GM19397 (cell line): ENCODE data around the gene MYRF.
A peak's percentile ranks its signal among the peaks of the same experiment; 100 is the strongest.

Source experiments
- ATAC-seq: cut with Tn5 transposase; IDR thresholded peaks from one replicate; pipeline ENCODE4 v1.9.1; 2021; ENCODE audit warnings: mild to moderate bottlenecking, moderate library complexity; ENCODE audit not compliant: unreplicated experiment

MYRF gene

DNA sequence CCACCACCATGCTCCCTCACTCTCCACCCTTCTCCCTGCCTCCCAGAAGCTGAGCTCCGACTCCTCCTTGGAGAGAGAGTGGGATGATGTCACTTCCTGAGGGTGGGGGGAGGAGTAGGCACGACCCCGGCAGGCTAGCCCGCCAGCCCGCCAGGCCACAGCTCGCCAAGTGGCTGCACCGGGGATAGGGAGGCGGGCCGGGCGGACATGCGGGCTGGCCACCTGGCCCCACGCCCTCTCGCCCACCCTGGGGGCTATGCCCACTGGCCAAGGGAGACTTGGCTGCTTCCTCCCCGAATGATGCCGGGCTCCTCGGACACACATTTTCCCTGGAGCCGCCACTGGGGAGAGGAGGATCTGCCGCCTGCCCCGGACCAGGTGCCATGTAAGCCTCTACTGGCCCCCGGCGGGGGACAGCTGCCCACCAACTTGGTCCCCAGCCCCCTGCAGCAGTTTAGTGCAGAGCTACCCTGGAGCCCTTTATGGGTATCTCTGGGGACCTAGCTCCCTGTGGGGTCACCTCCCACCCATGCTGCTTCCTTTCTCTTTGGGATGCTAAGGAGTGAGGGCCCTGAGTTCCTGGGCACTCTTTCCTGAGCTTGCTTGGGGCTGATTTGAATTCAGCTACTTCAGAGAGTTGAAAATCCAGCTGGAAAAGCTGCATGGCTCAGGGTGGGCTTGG, 33.7 kb upstream of the MYRF start:
- no peak for ATAC-seq

DNA sequence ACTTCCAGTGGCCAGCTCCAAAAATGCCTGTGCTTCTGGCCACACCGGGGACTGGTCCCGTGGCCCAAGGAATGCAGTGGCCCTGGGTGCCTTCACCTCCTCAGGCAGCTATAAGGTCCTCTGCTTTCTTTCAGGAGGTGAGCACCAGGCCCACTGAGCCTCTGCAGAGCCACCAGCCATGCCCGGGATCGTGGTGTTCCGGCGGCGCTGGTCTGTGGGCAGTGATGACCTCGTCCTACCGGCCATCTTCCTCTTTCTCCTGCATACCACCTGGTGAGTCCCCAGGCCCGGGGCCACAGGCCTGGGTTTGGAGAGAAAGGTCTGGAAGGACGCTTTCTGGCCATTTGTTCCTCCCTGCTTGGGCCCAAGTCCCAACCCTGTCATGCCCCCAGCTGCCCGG, 32.5 kb upstream of the MYRF start:
- no peak for ATAC-seq

DNA sequence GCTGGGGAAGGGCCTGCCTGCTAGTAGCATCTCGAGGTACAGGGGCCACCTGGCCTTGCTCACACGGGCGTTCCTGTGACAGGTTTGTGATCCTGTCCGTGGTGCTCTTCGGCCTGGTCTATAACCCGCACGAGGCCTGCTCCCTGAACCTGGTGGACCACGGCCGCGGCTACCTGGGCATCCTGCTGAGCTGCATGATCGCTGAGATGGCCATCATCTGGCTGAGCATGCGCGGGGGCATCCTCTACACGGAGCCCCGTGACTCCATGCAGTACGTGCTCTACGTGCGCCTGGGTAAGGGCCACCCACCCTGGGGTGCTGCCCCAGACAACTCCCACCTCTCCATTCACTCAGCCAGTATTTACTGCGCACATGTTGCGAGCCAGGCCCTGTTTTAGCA, 31.8 kb upstream of the MYRF start:
- no peak for ATAC-seq

DNA sequence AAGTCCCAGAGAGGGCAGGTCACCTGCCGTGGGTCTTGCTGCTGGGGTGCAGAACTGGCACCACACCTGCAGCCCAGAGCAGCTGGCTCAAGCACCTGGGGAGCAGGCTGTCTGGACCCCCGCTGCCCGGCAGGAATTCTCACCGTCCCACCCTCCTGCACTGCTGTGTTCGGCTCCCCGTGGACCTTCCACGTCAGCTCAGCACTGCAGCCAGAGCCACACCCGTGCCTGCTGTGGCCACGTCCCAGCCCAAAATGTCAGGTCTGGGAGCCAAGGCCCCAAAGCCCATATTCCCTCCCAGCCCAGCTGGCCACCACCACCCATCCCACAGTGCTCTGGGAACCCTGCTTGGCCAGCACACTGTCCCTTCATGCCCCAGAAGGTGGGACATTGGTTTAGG, 28.0 kb upstream of the MYRF start:
- ATAC-seq: no peak

DNA sequence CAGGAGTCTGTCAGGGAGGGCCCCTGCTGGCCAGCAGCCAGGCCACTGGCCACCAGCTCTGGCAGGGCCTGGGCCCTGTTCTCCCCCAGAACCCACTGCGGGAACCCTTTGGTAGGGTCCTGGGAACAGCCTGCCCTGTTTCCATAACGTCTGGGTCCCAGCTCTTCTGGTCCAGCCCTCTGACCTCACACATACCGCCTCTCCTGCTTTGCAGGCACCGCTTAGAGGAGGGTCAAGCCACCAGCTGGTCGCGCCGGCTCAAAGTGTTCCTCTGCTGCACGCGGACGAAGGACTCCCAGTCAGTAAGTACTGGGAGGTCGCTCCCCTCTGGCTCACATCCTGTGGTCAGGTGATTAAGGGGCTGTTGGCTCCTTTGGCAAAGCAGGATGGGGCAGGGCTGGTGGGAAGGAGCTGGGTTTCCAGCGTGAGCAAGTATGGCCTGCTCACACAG, 26.6 kb upstream of the MYRF start:
- no peak for ATAC-seq

DNA sequence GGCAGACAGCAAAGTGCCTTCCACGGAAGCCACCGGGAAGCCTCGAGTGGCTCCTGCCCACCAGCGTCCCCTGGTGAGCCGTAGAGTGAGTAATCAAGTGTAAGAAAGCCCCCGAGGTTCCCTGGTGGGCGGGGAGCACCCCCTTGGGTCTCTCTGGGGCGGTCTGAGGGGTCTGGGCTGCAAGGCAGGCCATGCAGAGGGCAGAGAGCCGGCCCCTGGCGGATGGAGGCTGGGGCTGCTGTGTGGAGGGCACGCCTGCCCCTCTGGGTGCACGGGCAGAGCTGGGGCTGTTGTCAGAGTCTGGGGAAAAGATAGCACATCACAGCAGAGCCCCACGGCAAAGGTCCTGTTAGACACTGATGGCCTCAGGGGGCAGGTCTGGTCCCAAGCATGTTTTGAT, 25.7 kb upstream of the MYRF start:
- no peak for ATAC-seq

DNA sequence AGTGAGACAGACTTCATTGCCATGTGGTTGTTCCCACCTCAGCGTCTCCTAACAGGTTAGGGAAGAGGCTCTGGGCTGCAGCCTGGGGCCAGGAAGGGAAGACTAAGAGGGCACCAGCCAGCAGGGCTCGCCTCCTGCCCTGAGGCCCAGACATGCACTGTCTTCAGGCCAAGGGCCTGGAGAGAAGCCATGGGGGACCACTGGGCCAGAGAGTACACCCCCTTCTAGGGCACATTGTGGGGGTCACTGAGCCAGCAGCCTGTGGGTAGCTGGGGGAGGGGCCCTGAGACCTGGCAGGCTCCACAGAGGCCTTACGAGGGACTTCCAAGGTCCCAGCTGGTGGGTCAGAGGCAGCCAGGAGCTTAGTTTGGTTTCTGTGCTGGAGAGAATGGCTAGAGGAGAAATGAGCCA, 25.0 kb upstream of the MYRF start:
- no peak for ATAC-seq

DNA sequence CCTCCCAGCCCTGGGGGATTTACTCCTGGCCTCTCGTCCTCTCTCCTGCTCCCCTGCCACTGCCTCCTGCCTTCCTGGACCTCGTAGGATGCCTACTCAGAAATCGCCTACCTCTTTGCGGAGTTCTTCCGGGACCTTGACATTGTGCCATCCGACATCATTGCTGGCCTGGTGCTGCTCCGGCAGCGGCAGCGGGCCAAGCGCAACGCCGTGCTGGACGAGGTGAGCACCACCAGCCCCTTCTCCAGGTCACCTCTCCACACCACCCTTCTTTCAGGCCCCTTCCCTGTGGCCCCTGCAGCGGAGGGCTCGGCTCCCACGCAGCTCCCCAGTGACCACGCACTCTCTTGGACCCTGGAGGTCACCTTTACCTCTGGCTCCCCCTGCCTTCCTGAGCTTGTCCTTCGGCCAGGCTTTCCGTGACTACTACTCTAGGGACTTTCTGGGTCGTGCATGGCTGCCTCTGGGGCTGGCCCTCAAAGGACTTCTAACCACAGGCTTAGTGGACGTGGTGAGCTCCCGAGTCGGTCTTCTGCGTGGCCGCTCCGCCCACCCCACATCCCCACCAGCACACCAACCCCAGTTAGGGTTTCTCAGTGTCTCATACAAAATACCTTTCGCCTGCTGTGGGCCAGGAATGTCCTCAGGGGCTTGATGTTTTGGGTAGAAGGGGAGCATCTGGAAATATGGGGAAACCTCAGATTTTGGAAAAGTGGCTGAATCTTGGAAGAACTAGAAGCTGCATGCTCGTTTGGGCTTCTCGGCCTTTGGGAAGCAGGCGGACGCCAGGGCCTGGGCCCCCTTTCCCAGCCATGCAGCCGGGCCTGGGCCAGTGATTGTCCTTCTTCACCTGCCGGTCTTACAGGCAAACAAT, 24.1 kb upstream of the MYRF start:
- ATAC-seq: no peak

DNA sequence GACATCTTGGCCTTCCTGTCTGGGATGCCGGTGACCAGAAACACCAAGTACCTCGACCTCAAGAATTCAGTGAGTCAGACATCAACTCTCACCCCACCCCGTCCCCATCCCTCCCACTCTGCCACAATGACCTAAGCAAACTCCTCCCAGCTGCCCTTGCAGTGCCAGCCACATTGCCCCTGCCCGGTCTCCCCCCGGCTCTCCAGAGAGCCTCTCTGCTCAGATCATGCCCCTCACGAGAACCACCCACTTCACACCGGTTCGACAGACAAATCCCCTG, 23.6 kb upstream of the MYRF start:
- ATAC-seq: no peak

DNA sequence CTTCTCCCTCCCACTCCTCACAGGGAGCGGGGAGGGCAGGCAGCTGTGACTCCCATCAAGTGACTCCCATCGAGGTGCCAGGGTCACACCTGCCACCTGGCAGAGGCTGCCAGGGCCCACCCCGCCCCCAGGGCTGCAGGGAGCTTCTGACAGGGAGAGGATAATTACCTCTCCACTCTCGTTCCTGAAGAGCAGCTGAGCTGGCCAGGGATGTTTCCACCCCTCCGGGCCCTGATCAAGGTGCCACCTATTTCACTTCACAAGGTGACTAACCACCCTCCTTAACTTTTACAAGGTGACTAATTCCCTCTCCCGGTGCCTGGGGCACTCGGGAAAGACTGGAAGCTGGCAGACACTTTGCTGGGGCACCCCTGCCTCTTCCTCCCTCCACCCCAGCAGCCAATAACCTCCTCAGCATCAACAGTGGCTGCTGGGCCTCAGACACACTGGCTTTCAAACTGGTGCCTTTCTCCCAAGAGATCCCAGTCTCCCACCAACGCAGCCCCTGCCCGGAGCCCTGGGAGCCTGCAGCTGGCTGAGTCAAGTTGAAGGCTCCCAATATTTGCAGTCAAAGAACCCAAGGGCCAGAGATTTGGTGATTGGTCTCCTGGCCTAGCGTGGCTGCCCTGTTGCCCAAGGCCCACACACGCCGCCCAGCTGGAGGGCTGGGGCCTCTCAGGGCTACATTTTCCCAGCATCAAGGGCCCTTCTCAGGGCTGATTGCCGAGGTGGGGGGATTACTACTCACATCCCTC, 22.0 kb upstream of the MYRF start:
- ATAC-seq: no peak

DNA sequence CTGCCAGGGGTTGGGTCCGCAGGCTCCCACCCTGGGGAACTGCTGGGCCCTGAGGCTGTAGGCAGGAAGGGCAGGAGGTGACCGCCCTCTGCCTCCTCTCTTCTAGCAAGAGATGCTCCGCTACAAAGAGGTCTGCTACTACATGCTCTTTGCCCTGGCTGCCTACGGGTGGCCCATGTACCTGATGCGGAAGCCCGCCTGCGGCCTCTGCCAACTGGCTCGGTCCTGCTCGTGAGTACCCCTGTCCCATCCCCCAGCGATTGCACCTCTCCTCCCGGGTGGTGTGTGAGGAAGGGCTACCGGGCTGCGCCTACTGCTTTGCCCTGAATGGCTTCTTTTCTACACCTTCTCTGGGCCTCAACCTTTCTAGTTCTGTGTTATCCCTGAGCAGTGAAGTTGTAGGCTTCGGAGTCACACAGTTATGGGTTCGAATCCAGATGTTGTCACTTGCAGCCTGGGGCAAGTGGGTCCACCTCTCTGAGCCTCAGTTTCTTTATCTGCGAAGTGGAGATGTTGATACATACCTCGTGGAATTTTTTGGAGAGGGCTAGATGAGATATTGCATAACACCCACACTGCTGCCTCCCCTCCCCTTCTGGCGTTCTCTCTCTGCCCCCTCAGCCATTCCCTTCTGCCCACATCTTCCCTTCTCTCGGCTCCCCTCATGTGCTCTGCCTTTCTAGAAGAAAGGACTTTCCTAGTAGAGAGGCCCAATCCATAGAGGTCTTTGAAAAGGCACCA, 21.1 kb upstream of the MYRF start:
- no peak for ATAC-seq

DNA sequence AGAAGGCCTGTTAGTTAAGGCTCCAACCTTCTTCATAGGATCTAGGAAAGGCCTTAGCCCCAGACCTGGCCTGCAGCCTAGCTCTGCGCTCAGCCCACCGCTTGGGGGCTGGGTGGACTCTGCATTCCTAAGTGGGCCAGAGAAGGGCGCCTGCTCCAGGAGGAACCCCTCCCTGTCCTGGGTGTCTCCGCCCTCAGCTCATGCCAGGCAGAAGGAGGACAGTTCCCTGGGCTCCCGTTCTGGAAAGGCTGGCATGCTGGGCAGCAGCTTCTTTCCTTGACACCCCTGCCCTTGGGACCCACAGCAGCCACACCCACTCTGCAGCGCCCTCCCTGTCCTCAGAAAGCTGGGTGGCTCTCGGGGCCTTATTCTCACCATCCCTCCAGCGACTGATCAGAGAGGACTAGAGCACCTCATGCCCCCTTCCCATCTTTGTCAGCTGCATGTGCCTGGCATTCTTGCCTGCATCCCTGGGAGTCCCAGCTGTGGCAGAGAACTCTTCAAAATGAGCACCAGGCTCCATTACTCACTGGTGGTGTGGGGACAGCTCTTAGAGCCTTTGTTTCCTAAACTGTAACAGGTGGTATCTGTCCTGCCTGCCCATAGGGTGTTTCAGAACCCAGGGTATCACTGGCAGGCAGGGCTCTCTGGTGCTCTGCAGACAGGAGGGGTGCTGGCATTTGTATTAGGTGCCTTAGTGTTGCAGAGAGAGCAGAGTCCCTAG, 20.3 kb upstream of the MYRF start:
- no peak for ATAC-seq

DNA sequence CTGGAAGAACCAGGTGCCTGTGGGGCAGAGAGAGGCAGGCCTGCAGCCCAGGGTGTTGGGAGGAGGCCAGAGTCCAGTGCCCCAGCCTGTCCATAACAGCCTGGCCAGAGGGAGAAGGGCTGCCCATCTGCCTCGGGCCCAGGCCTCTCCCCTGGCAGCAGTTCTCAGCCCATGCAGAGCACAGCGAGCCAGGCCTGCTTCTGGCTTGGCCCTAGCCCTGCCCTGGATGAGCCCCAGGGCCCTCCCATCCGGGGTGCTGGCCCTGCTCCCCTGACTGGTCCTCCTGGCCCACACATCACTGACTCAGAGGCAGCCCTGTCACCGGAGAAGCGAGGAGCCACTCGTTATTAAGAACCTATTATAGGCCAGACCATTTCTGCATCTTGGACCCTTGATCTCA, 19.7 kb upstream of the MYRF start:
- no peak for ATAC-seq

DNA sequence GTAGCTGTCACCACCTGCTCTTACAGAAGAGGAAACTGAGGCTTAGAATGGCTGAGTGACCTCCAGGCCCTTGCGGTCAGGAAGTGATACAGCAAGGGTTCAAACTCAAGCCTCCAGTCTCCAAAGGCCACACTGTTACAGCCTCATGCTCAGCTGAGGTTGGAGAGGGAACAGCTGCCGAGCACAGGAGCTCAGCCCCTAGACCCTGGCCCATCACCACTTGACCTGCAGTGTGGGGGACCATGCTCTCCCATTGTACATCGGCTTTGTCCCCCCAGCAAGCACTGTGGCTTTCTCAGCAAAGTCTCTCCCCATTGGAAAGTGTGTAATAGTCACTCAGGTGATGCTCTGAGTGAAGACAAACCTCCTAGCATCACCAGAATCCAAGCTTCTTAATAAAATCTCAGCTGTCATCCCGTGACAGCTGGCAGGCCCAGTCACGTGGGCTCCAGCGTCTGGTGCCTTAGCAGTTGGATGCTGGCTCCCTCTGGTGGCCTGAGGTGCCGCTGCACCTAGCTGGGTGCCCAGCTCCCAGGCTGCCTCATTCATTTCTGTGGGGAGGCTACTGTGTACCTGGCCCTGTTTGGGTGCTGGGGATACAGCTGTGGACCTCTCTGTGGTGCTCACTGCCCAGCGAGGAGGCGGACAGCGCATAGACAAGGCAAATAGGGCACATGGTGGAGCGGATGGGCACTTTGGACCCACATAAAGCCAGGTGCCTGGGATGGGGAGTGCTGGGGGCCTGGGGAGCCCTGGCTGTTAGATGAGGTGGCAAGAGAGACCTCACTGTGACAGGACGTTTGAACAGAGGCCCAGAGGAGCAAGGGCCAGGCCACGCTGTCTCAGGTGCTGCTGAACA, 19.1 kb upstream of the MYRF start:
- peak; percentile 69 for ATAC-seq

DNA sequence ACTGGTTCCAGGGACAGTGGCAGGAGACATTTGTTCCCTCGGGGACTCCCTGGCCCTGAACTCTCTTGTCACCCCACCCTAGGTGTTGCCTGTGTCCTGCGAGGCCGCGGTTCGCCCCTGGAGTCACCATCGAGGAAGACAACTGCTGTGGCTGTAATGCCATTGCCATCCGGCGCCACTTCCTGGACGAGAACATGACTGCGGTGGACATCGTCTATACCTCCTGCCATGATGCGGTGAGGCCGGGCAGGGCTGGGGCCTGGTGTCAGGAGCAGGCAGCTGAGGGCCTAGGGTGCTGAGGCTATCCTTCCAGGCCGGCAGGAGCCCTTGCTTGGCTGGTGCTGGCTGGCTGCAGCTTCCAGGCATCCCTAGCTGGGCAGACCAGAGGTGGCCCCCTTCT, 17.7 kb upstream of the MYRF start:
- no peak for ATAC-seq

DNA sequence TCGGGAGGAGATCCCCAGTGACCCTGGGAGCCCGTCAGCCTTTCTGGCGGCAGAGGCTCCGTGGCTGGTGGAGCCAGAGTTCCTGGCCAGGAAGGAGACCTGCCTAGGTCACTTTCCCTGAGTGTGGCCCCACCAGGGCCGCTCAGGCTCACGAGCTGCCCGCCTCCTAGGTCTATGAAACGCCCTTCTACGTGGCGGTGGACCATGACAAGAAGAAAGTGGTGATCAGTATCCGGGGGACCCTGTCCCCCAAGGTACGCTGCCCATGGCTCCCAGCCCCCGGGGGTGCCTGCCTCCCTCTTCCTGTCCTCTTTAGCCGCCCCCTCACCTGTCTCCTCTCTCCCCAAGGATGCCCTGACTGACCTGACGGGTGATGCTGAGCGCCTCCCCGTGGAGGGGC, 17.0 kb upstream of the MYRF start:
- no peak for ATAC-seq

DNA sequence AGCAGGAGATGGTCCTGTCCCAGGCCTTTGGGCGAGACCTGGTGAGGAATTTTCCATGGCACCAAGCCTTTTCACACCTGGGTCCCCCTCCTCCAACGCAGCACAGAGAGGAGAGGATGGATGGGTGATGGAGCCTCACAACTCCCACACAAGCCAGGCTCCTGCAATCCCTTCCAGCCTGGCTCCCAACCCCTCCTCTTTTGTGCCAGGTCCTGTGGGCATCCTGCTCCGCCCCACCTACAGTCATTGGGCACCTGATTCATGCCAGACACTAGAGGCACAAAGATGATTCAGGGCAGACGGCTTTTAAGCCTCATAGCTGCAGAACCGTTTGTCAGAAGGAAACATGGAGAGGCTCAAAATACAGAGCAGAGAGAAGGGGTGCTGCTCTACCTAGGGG, 16.1 kb upstream of the MYRF start:
- ATAC-seq: no peak

DNA sequence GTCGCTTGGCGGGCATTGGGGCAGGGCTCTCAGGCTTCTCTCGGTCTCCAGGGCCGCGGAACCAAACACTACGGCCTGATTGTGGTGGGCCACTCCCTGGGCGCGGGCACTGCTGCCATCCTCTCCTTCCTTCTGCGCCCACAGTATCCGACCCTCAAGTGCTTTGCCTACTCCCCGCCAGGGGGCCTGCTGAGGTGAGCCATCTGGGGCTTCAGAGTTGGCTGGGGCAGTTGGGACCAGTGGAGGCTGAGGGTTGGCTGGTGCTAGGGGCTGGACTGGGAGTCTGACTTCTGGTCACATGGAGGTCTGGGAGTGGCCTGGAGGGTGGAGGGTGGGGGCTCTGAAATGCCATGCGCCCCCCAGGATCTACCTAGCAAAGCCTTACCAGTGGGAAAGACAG, 15.3 kb upstream of the MYRF start:
- no peak for ATAC-seq

DNA sequence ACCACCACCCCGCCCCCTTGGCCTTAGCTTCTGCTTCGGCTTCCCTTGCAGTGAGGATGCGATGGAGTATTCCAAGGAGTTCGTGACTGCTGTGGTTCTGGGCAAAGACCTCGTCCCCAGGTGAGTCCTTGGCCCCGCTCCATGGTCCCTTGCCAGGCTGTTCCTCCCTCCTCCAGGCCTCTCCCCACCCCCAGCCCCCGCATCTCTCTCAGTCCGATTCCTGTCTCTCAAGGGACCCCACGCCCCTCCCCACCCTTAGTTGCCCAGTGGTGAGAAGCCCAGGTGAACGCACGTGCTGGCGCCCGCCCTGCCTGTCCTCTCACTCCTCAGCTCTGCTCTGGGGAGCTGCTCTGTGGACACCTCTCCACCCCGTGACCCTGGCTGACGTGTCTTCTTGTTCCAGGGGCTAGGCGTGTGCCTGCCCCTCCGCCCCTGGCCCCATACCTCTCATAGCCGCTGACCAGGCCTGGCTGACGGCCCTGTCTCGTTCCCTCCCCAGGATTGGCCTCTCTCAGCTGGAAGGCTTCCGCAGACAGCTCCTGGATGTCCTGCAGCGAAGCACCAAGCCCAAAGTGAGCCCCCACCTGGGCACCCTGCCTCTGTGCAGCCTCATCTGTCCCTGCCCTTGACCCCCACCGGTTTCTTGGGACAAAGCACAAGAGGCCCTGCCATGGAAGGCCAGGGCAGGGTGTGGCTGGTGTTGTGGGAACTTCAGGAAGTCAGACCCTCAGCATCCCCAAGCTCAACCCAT, 14.6 kb upstream of the MYRF start:
- no peak for ATAC-seq
